Neural crest cell (in vitro differentiated cells): Measurements from ENCODE around the gene CYP19A1. TPM values are rescaled to one million over a fixed set of nuclear protein-coding genes. Genes with fewer than 3 reads are reported as not detected.
"Not testable (repeated sequence)": the region's sequence is repeated elsewhere in the genome, so short reads cannot be mapped to it uniquely, and the experiment has no call there.

ENCODE experiments used
- DNase-seq: peaks from one replicate; pipeline ENCODE4 v3.0.0; 2021; ENCODE audit warnings: low read depth, mixed read lengths, low spot score
- H3K27ac Mint-ChIP-seq: one replicate; pipeline ENCODE4 v1.8.0; 2021; ENCODE audit warnings: mild to moderate bottlenecking, mixed read lengths; ENCODE audit not compliant: unreplicated experiment
- H3K27me3 Mint-ChIP-seq: 2 replicates; pipeline ENCODE4 v1.8.0; 2021; ENCODE audit warnings: low read depth, mild to moderate bottlenecking, mixed read lengths
- H3K36me3 Mint-ChIP-seq: 2 replicates; pipeline ENCODE4 v1.8.0; 2021; ENCODE audit warnings: low read depth, mild to moderate bottlenecking, mixed read lengths
- H3K4me1 Mint-ChIP-seq: 2 replicates; pipeline ENCODE4 v1.8.0; 2021; ENCODE audit warnings: mixed read lengths
- H3K4me3 Mint-ChIP-seq: one replicate; pipeline ENCODE4 v1.8.0; 2021; ENCODE audit warnings: mild to moderate bottlenecking, mixed read lengths
- H3K9me3 Mint-ChIP-seq: 2 replicates; pipeline ENCODE4 v1.8.0; 2021; ENCODE audit warnings: mixed read lengths
- total RNA-seq: library from RNA; stranded (reverse); gene quantifications from 2 replicates; pipeline ENCODE4 v1.2.1, GENCODE V29; 2021
- TF ChIP-seq, protein P1 (sequence below): fragments of 200-600 bp; sonication (generic); conservative IDR thresholded peaks from 2 replicates; pipeline ENCODE4 v1.5.0; 2021; ENCODE audit warnings: antibody characterized with exemption, mild to moderate bottlenecking

The CYP19A1 gene
- total RNA-seq, 1 donor from 2014 or later: not detected

DNA sequence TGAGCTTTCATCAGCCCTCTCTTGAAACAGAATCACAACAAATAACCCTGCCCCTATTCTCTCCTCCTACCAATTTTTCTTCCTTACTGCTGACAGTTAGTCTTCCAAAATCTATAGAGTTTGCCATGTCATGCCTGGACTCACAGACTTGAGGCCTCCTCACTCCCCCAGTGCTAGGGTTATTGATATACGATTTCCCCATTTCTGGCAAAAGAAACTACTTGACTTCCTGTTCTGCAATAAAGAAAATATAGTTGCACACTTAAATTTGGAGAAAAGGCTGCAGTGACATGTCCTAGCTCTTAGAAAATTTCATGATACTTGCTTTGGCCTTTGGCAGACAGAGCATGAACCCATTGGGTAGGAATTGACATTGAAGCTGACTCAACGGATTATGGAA lies 75.9 kb downstream of the CYP19A1 start:
- no peak for DNase-seq
- H3K27me3 Mint-ChIP-seq: peaks cover 17% of the 10 kb centered on the region
- no peak overlapping the region for H3K27ac Mint-ChIP-seq
- H3K4me3 Mint-ChIP-seq: no peak overlapping the region
- no peaks in the 10 kb centered on the region for H3K36me3 Mint-ChIP-seq
- no peaks in the 10 kb centered on the region for H3K9me3 Mint-ChIP-seq
- TF ChIP-seq, protein P1, sequence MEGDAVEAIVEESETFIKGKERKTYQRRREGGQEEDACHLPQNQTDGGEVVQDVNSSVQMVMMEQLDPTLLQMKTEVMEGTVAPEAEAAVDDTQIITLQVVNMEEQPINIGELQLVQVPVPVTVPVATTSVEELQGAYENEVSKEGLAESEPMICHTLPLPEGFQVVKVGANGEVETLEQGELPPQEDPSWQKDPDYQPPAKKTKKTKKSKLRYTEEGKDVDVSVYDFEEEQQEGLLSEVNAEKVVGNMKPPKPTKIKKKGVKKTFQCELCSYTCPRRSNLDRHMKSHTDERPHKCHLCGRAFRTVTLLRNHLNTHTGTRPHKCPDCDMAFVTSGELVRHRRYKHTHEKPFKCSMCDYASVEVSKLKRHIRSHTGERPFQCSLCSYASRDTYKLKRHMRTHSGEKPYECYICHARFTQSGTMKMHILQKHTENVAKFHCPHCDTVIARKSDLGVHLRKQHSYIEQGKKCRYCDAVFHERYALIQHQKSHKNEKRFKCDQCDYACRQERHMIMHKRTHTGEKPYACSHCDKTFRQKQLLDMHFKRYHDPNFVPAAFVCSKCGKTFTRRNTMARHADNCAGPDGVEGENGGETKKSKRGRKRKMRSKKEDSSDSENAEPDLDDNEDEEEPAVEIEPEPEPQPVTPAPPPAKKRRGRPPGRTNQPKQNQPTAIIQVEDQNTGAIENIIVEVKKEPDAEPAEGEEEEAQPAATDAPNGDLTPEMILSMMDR: no peak
- H3K4me1 Mint-ChIP-seq: peaks cover 7% of the 10 kb centered on the region

DNA sequence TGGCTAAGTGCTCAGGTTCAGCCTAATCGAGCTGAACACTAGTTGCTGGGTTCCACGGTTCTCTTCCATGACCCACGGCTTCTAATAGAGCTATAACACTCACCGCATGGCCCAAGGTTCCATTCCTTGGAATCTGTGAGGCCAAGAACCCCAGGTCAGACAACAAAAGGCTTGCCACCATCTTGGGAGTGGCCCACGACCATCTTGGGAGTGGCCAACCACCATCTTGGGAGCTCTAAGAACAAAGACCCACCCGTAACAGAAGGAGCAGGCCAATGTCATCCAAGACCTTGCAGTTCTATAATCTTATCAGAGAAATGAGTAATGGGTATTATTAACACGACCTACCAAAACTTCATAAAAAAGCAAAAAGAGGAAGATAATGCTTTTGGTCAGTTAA lies 77.3 kb downstream of the CYP19A1 start:
- H3K4me1 Mint-ChIP-seq, H3K27me3 Mint-ChIP-seq, H3K4me3 Mint-ChIP-seq: not testable (repeated sequence)

GRCh38 chr15:51260202-51260601 lies 78.2 kb downstream of the CYP19A1 start:
- H3K36me3 Mint-ChIP-seq: no peaks in the 10 kb centered on the region
- H3K27ac Mint-ChIP-seq: no peak overlapping the region
- H3K4me1 Mint-ChIP-seq: no peaks in the 10 kb centered on the region
- DNase-seq: no peak
- no peak overlapping the region for H3K4me3 Mint-ChIP-seq
- TF ChIP-seq, protein P1: no peak
- H3K9me3 Mint-ChIP-seq: no peaks in the 10 kb centered on the region
- no peaks in the 10 kb centered on the region for H3K27me3 Mint-ChIP-seq

More for the DNA sequence above, 77.3 kb downstream of the CYP19A1 start:
- DNase-seq, H3K9me3 Mint-ChIP-seq, H3K36me3 Mint-ChIP-seq, H3K27ac Mint-ChIP-seq: not testable (repeated sequence)

- DNase-seq: no peak
- no peaks in the 10 kb centered on the region for H3K36me3 Mint-ChIP-seq
- TF ChIP-seq, protein P1: no peak
- H3K4me1 Mint-ChIP-seq: no peaks in the 10 kb centered on the region
- H3K27me3 Mint-ChIP-seq: no peaks in the 10 kb centered on the region
- no peak overlapping the region for H3K27ac Mint-ChIP-seq
- no peaks in the 10 kb centered on the region for H3K9me3 Mint-ChIP-seq
- no peak overlapping the region for H3K4me3 Mint-ChIP-seq
Measured at GRCh38 chr15:51255533-51255932, 82.9 kb downstream of the CYP19A1 start.

- Mint-ChIP-seq H3K4me1 (no peaks in the 10 kb centered on the region), H3K9me3 (peaks cover 5% of the 10 kb centered on the region), H3K4me3 (no peak overlapping the region), H3K27me3 (no peaks in the 10 kb centered on the region), H3K27ac (no peak overlapping the region), H3K36me3 (no peaks in the 10 kb centered on the region)
- DNase-seq: no peak
- TF ChIP-seq, protein P1: no peak
Measured at GRCh38 chr15:51253366-51253765, 85.0 kb downstream of the CYP19A1 start.

DNA sequence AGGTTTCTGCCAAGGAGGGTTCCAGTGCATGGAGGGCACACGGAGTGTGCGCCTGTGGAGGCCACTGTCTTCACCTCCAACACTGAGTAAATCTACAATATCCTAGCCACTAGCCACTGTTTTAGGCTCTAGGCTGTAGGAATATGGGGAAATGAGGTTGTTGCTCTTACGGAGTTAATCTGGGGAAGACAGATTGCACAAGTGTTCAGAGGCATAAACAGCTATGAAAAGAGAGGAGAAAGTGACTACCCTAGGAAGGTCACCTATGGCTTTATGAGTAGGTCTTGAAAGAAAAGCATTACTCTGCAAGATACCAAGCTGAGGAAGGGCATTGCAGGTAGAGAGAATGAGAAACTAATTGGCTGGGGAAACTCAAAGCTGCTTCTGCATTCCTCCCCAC lies 85.7 kb downstream of the CYP19A1 start:
- TF ChIP-seq, protein P1: no peak
- Mint-ChIP-seq H3K27ac (no peak overlapping the region), H3K4me3 (no peak overlapping the region), H3K4me1 (no peaks in the 10 kb centered on the region), H3K36me3 (no peaks in the 10 kb centered on the region), H3K27me3 (no peaks in the 10 kb centered on the region), H3K9me3 (peaks cover 5% of the 10 kb centered on the region)
- no peak for DNase-seq
